Trophoblast cell (in vitro differentiated cells and primary cell): Measurements from ENCODE around the gene ZC2HC1B.
"Not testable (repeated sequence)": the region's sequence is repeated elsewhere in the genome, so short reads cannot be mapped to it uniquely, and the experiment has no call there.

Source experiments
- DNase-seq, 2 donors: peaks; one replicate each; pipeline ENCODE4 v3.0.0-alpha.2; 2016
- H2AFZ ChIP-seq: 2 replicates; pipeline ENCODE4 v1.6.1; 2013; ENCODE audit warnings: low read length, moderate library complexity, mild to moderate bottlenecking; ENCODE audit not compliant: insufficient read depth, poor library complexity
- H2AK5ac ChIP-seq: 2 replicates; pipeline ENCODE4 v1.6.1; 2013; ENCODE audit warnings: mild to moderate bottlenecking, low read length
- H2BK120ac ChIP-seq: 2 replicates; pipeline ENCODE4 v1.6.1; 2013; ENCODE audit warnings: low read length, mild to moderate bottlenecking, moderate library complexity; ENCODE audit not compliant: insufficient read depth, poor library complexity
- H2BK12ac ChIP-seq: 2 replicates; pipeline ENCODE4 v1.6.1; 2013; ENCODE audit warnings: mild to moderate bottlenecking, low read length, moderate library complexity
- H2BK5ac ChIP-seq: 2 replicates; pipeline ENCODE4 v1.6.1; 2013; ENCODE audit warnings: low read length, low read depth, moderate library complexity, mild to moderate bottlenecking; ENCODE audit not compliant: poor library complexity
- H3K14ac ChIP-seq: 2 replicates; pipeline ENCODE4 v1.6.1; 2013; ENCODE audit warnings: mild to moderate bottlenecking, low read length
- H3K18ac ChIP-seq: 2 replicates; pipeline ENCODE4 v1.6.1; 2013; ENCODE audit warnings: mild to moderate bottlenecking, low read length
- H3K23ac ChIP-seq: 2 replicates; pipeline ENCODE4 v1.6.1; 2013; ENCODE audit warnings: low read length
- H3K27ac ChIP-seq: 2 replicates; pipeline ENCODE4 v1.5.1; 2013; ENCODE audit warnings: low read depth, mild to moderate bottlenecking, inconsistent platforms, low read length, moderate library complexity
- H3K27me3 ChIP-seq: 2 replicates; pipeline ENCODE4 v1.6.1; 2013; ENCODE audit warnings: inconsistent platforms, mild to moderate bottlenecking, low read length, moderate library complexity; ENCODE audit not compliant: insufficient read depth
- H3K36me3 ChIP-seq, 2 experiments: 1 replicate in 1 of 2; 2 replicates in 1 of 2; pipeline ENCODE4 v1.6.1; 2013; ENCODE audit warnings: low read length in 2 of 2, mild to moderate bottlenecking in 2 of 2, moderate library complexity in 1 of 2; ENCODE audit not compliant: insufficient read depth in 2 of 2, control insufficient read depth in 1 of 2
- H3K4ac ChIP-seq: 2 replicates; pipeline ENCODE4 v1.6.1; 2013; ENCODE audit warnings: low read depth, mild to moderate bottlenecking, low read length, moderate library complexity
- H3K4me1 ChIP-seq, 2 experiments: 1 replicate in 1 of 2; 2 replicates in 1 of 2; pipeline ENCODE4 v1.6.1; 2013; ENCODE audit warnings: low read length in 2 of 2, mild to moderate bottlenecking in 2 of 2, moderate library complexity in 1 of 2; ENCODE audit not compliant: insufficient read depth in 2 of 2, control insufficient read depth in 1 of 2
- H3K4me2 ChIP-seq: 2 replicates; pipeline ENCODE4 v1.6.1; 2013; ENCODE audit warnings: inconsistent platforms, mild to moderate bottlenecking, low read length, moderate library complexity
- H3K4me3 ChIP-seq: 2 replicates; pipeline ENCODE4 v1.5.1; 2013; ENCODE audit warnings: mild to moderate bottlenecking, low read depth, low read length, inconsistent platforms
- H3K79me1 ChIP-seq: one replicate; pipeline ENCODE4 v1.6.1; 2013; ENCODE audit warnings: low read length
- H3K79me2 ChIP-seq: 2 replicates; pipeline ENCODE4 v1.6.1; 2013; ENCODE audit warnings: low read length, mild to moderate bottlenecking; ENCODE audit not compliant: control insufficient read depth, insufficient read depth, poor library complexity
- H3K9ac ChIP-seq: 2 replicates; pipeline ENCODE4 v1.6.1; 2013; ENCODE audit warnings: mild to moderate bottlenecking, low read length
- H3K9me3 ChIP-seq: 2 replicates; pipeline ENCODE4 v1.6.1; 2013; ENCODE audit warnings: low read depth, mild to moderate bottlenecking, control low read depth, inconsistent platforms, low read length; ENCODE audit not compliant: insufficient read depth
- H4K12ac ChIP-seq: 2 replicates; pipeline ENCODE4 v1.6.1; 2013; ENCODE audit warnings: low read depth, mild to moderate bottlenecking, low read length, moderate library complexity
- H4K8ac ChIP-seq: 2 replicates; pipeline ENCODE4 v1.6.1; 2013; ENCODE audit warnings: low read depth, mild to moderate bottlenecking, low read length, moderate library complexity
- H4K91ac ChIP-seq: one replicate; pipeline ENCODE4 v1.6.1; 2013; ENCODE audit warnings: low read depth, mild to moderate bottlenecking, low read length, moderate library complexity
- WGBS: extraction: QIAGEN DNeasy Blood & Tissue Kit; methylation state at CpG from one replicate; pipeline ENCODE4 v1.1.7; 2013; ENCODE audit warnings: missing lambda C conversion rate; ENCODE audit not compliant: insufficient read length, insufficient coverage; ENCODE audit errors: extremely low coverage; 5-methylcytosine and 5-hydroxymethylcytosine counted together

The ZC2HC1B gene

GRCh38 chr6:143863771-143864170 lies 503 bp upstream of the ZC2HC1B start:
- Histone ChIP-seq H3K79me1 (no peaks in the 10 kb centered on the region), H2BK120ac (no peak overlapping the region), H3K4me2 (no peak overlapping the region), H4K91ac (no peak overlapping the region), H4K8ac (no peak overlapping the region), H3K9ac (no peak overlapping the region), H3K4me3 (no peak overlapping the region), H3K4me1 (no peaks in the 10 kb centered on the region), H3K9me3 (no peaks in the 10 kb centered on the region), H3K18ac (no peak overlapping the region), H3K23ac (no peak overlapping the region), H3K36me3 (peaks cover 1 to 13% of the 10 kb centered on the region in 2 experiments), H3K4ac (no peak overlapping the region), H2AK5ac (no peak overlapping the region), H3K27me3 (no peaks in the 10 kb centered on the region), H2BK12ac (no peak overlapping the region), H3K14ac (no peak overlapping the region), H3K27ac (no peak overlapping the region), H3K79me2 (no peaks in the 10 kb centered on the region), H2BK5ac (no peak overlapping the region), H4K12ac (no peak overlapping the region), H2AFZ (no peak overlapping the region)
- DNase-seq: no peak
- no CpG with 5 or more reads among the region's 2 CpGs for WGBS

GRCh38 chr6:143867236-143867635 lies 3.0 kb downstream of the ZC2HC1B start:
- no peak overlapping the region for H3K4me3 ChIP-seq
- H3K9ac ChIP-seq: no peak overlapping the region
- no peak overlapping the region for H4K8ac ChIP-seq
- H4K91ac ChIP-seq: no peak overlapping the region
- H3K79me2 ChIP-seq: no peaks in the 10 kb centered on the region
- H3K23ac ChIP-seq: no peak overlapping the region
- no peak overlapping the region for H3K14ac ChIP-seq
- no peak overlapping the region for H3K27ac ChIP-seq
- no peak overlapping the region for H4K12ac ChIP-seq
- no peak overlapping the region for H2BK12ac ChIP-seq
- H2AK5ac ChIP-seq: no peak overlapping the region
- H2BK5ac ChIP-seq: no peak overlapping the region
- H3K9me3 ChIP-seq: no peaks in the 10 kb centered on the region
- H3K79me1 ChIP-seq: no peaks in the 10 kb centered on the region
- H3K27me3 ChIP-seq: no peaks in the 10 kb centered on the region
- H3K36me3 ChIP-seq: peaks cover 0 to 8% of the 10 kb centered on the region in 2 experiments
- DNase-seq: no peak
- no peak overlapping the region for H2BK120ac ChIP-seq
- H3K18ac ChIP-seq: no peak overlapping the region
- H2AFZ ChIP-seq: no peak overlapping the region
- H3K4ac ChIP-seq: no peak overlapping the region
- H3K4me2 ChIP-seq: no peak overlapping the region
- no peaks in the 10 kb centered on the region for H3K4me1 ChIP-seq

GRCh38 chr6:143868808-143869207 lies 4.5 kb downstream of the ZC2HC1B start:
- H2AFZ ChIP-seq, H2AK5ac ChIP-seq, H3K18ac ChIP-seq, H3K27ac ChIP-seq, H2BK120ac ChIP-seq, H2BK12ac ChIP-seq, H3K9me3 ChIP-seq, H3K23ac ChIP-seq, DNase-seq, H3K4me1 ChIP-seq, H3K79me1 ChIP-seq, H3K4me3 ChIP-seq, H3K27me3 ChIP-seq, H3K4me2 ChIP-seq, H3K9ac ChIP-seq, H3K79me2 ChIP-seq, H2BK5ac ChIP-seq, H3K36me3 ChIP-seq, H4K8ac ChIP-seq, H3K14ac ChIP-seq, H3K4ac ChIP-seq, H4K12ac ChIP-seq, H4K91ac ChIP-seq: not testable (repeated sequence)
- WGBS: no CpG with 5 or more reads among the region's 3 CpGs

GRCh38 chr6:143871202-143871730 lies 7.0 kb downstream of the ZC2HC1B start:
- H4K8ac ChIP-seq, H3K9ac ChIP-seq, DNase-seq, H3K23ac ChIP-seq, H3K27me3 ChIP-seq, H3K36me3 ChIP-seq, H4K12ac ChIP-seq, H3K4me2 ChIP-seq, H3K27ac ChIP-seq, H3K79me2 ChIP-seq, H3K14ac ChIP-seq, H3K79me1 ChIP-seq, H2BK12ac ChIP-seq, H4K91ac ChIP-seq, H2AFZ ChIP-seq, H3K4me1 ChIP-seq, H2BK120ac ChIP-seq, H2AK5ac ChIP-seq, H3K4me3 ChIP-seq, H3K9me3 ChIP-seq, H2BK5ac ChIP-seq, H3K18ac ChIP-seq, H3K4ac ChIP-seq: not testable (repeated sequence)
- no CpG with 5 or more reads among the region's 1 CpG for WGBS
